Nephron (organoid): ENCODE results near the gene SYNDIG1L.

Source experiments
- H3K27ac Mint-ChIP-seq, 3 experiments: 2 replicates each; pipeline ENCODE4 v1.8.0; 2020; ENCODE audit warnings: mixed read lengths in 3 of 3, mild to moderate bottlenecking in 2 of 3, moderate library complexity in 1 of 3
- H3K27me3 Mint-ChIP-seq: 2 replicates; pipeline ENCODE4 v1.8.0; 2021; ENCODE audit warnings: low read depth, mild to moderate bottlenecking, moderate library complexity, mixed read lengths
- H3K36me3 Mint-ChIP-seq: 2 replicates; pipeline ENCODE4 v1.8.0; 2020; ENCODE audit warnings: low read depth, mixed read lengths
- H3K4me1 Mint-ChIP-seq: 2 replicates; pipeline ENCODE4 v1.8.0; 2020; ENCODE audit warnings: mixed read lengths
- H3K4me3 Mint-ChIP-seq, 3 experiments: 2 replicates each; pipeline ENCODE4 v1.8.0; 2020; ENCODE audit warnings: mild to moderate bottlenecking in 3 of 3, mixed read lengths in 3 of 3, moderate library complexity in 2 of 3
- H3K9me3 Mint-ChIP-seq: 2 replicates; pipeline ENCODE4 v1.8.0; 2020; ENCODE audit warnings: mixed read lengths
- TF ChIP-seq, protein P1 (sequence below), 3 experiments: fragments of 200-600 bp; sonication (generic); IDR thresholded peaks; one replicate each; pipeline ENCODE4 v1.5.0; 2021; ENCODE audit warnings: antibody characterized with exemption in 3 of 3; ENCODE audit not compliant: unreplicated experiment in 3 of 3

SYNDIG1L gene

DNA sequence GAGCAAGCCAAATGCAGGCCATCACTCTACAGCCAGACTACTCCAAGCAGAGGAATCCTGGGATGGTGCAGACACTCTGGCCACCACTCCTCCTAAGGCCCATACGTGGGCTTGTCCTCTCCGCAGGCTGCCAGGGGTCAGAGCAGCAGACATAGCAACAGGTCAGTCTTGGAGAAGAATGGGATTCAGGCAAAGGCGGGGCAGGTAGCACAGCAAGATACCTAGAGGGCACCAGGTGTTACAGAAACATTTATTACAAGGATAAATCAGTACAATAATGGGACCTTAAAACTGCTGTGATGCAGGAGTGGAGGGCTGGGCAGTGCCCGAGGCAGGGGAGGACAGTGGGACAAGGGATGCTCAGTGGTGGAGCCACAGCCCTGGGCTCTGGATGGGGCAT lies 20.3 kb downstream of the SYNDIG1L start:
- peaks cover 6% of the 10 kb centered on the region for H3K27me3 Mint-ChIP-seq
- no peak overlapping the region for H3K4me3 Mint-ChIP-seq
- TF ChIP-seq, protein P1, sequence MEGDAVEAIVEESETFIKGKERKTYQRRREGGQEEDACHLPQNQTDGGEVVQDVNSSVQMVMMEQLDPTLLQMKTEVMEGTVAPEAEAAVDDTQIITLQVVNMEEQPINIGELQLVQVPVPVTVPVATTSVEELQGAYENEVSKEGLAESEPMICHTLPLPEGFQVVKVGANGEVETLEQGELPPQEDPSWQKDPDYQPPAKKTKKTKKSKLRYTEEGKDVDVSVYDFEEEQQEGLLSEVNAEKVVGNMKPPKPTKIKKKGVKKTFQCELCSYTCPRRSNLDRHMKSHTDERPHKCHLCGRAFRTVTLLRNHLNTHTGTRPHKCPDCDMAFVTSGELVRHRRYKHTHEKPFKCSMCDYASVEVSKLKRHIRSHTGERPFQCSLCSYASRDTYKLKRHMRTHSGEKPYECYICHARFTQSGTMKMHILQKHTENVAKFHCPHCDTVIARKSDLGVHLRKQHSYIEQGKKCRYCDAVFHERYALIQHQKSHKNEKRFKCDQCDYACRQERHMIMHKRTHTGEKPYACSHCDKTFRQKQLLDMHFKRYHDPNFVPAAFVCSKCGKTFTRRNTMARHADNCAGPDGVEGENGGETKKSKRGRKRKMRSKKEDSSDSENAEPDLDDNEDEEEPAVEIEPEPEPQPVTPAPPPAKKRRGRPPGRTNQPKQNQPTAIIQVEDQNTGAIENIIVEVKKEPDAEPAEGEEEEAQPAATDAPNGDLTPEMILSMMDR (IDR thresholded peaks at IDR 0.05; ENCODE audit: unreplicated experiment in 3 of 3): no peak
- H3K36me3 Mint-ChIP-seq: no peaks in the 10 kb centered on the region
- H3K4me1 Mint-ChIP-seq: peaks cover 19% of the 10 kb centered on the region
- H3K27ac Mint-ChIP-seq: no peak overlapping the region
- H3K9me3 Mint-ChIP-seq: no peaks in the 10 kb centered on the region

DNA sequence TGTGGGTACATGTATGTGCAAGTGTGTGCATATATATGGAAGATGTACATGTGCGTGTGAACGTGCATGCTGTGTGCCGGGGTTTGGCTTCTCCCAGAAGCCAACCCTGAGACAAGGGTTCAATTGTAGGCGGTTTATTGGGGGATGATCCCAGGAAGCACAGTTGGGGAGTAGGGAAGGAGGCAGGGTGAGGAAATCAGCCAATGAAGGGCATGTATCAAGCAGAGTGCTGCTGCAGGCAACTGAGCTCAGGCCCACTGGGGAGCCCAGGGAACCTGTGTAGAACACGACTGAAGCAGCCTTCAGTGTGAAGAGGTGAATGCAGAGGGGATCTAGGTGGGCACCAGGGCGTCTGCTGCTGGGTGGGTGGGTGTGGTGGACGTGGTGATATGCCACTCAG lies 21.6 kb downstream of the SYNDIG1L start:
- H3K27me3 Mint-ChIP-seq: peaks cover 4% of the 10 kb centered on the region
- no peaks in the 10 kb centered on the region for H3K36me3 Mint-ChIP-seq
- H3K4me3 Mint-ChIP-seq: no peak overlapping the region
- no peak overlapping the region for H3K27ac Mint-ChIP-seq
- no peaks in the 10 kb centered on the region for H3K9me3 Mint-ChIP-seq
- TF ChIP-seq, protein P1 (IDR thresholded peaks at IDR 0.05; ENCODE audit: unreplicated experiment in 3 of 3): no peak
- H3K4me1 Mint-ChIP-seq: peaks cover 28% of the 10 kb centered on the region

DNA sequence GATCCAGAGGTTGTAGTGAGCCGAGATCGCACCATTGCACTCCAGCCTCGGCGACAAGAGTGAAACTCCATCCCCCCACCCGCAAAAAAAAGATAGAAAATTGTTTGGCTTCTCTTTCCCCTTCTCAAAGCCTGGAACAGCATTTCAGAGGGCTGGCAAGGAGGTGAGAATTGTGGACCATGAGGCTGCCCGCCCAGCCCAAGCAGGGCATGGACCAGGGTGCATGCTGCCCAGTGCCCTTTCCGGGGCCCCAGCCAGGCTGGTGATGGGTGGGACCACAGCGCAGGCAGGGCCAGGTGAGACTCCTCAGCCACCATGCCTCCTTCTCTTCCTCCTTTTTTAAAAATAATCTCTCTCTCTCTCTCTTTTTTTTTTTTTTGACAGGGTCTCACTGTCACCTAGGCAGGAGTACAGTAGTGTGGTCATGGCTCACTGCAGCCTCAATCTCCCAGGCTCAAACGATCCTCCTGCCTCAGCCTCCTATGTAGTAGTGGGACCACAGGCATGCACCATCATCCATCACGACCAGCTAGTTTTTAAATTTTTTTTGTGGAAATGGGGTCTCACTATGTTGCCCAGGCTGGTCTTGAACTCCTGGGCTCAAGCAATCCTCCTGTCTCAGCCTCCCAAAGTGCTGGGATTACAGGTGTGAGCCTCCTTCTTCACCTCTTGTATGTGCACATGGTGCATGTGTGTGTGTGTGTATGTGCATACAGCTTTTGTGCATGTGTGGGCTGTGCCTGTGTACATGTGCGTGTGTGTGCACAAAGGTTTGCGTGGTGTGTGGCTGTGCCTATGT lies 22.2 kb downstream of the SYNDIG1L start:
- H3K4me3 Mint-ChIP-seq: no peak overlapping the region
- peaks cover 6% of the 10 kb centered on the region for H3K27me3 Mint-ChIP-seq
- H3K27ac Mint-ChIP-seq: no peak overlapping the region
- no peaks in the 10 kb centered on the region for H3K9me3 Mint-ChIP-seq
- TF ChIP-seq, protein P1 (IDR thresholded peaks at IDR 0.05; ENCODE audit: unreplicated experiment in 3 of 3): no peak
- H3K36me3 Mint-ChIP-seq: no peaks in the 10 kb centered on the region
- H3K4me1 Mint-ChIP-seq: peaks cover 28% of the 10 kb centered on the region

DNA sequence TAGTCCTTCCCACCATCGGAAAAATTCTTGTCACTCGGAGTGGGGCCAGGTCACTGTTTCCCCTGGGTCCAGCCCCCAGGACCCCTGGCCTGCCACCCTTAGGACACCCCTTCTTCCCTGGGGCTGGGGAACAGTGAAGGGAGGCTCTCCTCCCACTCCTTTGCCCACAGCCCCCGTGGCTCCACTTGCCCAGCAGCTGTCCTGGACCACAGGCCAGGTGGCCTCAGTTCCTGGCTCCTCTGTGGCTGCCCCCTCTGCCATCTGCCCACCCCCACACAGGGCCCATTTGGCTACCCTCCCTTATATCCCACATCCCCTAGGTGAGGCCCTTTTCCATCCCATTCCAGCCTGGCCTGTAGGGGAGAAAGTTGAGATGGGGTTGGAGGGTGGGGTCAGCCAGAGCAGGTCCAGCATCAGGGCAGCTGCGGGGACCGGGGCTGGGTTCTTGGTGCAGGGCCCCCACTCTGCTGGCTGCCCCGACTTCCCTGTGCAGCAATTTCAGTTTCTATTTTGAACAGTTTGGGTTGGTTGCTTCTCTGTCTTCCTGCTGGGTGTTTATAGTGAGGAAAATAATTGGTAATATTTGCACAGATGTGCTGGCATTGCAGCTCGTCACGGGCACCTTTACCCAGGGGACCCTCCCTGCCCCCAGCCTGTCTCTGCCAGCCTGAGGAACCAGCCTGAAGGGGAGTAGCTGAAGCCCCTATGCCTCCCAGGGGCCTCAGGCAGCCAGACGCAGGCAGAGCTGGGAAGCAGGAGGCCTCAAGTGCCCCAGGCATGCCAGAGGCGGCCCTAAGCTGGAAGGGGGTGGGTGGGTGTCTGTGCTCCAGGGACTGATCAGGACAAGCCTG lies 23.4 kb downstream of the SYNDIG1L start:
- TF ChIP-seq, protein P1 (IDR thresholded peaks at IDR 0.05; ENCODE audit: unreplicated experiment in 3 of 3): no peak
- peak overlapping the region; percentile 55 to 67 (median 59) for H3K27ac Mint-ChIP-seq
- H3K27me3 Mint-ChIP-seq: peaks cover 9% of the 10 kb centered on the region
- no peaks in the 10 kb centered on the region for H3K9me3 Mint-ChIP-seq
- H3K4me1 Mint-ChIP-seq: peaks cover 28% of the 10 kb centered on the region
- peak overlapping the region in 1 of 3 experiments; percentile 19 for H3K4me3 Mint-ChIP-seq
- no peaks in the 10 kb centered on the region for H3K36me3 Mint-ChIP-seq

DNA sequence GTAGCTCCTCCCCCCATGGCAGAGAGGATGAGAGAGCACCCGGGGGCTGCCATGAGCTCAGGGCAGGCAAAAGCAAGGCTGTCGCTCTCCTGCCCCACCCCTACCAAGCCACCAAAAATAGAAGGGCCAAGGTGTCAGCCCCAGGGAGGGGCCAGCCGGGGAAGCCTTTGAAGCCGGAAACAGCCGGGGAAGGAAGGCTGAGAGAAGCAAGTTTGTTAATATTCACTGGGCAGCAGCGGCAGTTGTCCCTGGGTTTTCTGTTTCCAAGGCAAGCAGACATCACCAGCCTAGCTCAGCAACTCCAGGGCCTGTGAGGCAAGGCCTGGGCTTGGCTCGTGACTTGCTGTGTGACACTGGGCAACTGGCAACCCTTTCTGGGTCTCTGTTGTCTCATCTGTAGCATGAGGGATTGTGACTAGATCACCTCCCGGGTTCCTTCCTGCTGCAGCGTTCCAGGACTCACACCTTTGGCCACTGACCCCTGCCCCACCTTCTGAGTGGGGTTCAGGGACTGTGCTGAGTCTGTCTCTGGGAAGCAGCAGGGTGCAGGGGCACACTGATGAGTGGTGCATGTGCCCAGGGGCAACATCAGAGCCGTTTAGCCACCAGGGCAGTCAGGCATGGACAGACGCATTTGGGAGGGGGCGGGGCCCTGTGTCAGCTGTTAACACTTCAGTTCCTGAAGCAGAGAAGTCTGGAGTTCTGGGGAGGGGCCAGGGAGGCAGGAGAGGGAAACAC lies 24.3 kb downstream of the SYNDIG1L start:
- peak overlapping the region; percentile 15 to 76 (median 64) for H3K27ac Mint-ChIP-seq
- H3K4me3 Mint-ChIP-seq: peak overlapping the region; percentile 16 to 49 (median 23)
- no peaks in the 10 kb centered on the region for H3K36me3 Mint-ChIP-seq

More for the DNA sequence above, 24.3 kb downstream of the SYNDIG1L start:
- TF ChIP-seq, protein P1 (IDR thresholded peaks at IDR 0.05; ENCODE audit: unreplicated experiment in 3 of 3): no peak
- Mint-ChIP-seq H3K27me3 (peaks cover 12% of the 10 kb centered on the region), H3K9me3 (no peaks in the 10 kb centered on the region), H3K4me1 (peaks cover 28% of the 10 kb centered on the region)
